Occipital lobe (tissue), 2 donors: ENCODE measurements around the gene ST3GAL3. TPM values are rescaled to one million over a fixed set of nuclear protein-coding genes. Genes with fewer than 3 reads are reported as not detected.
"Not testable (repeated sequence)": the region's sequence is repeated elsewhere in the genome, so short reads cannot be mapped to it uniquely, and the experiment has no call there.

Source experiments
- DNase-seq: peaks from one replicate; lab custom pipeline; 2025; lab: John Stamatoyannopoulos, UW
- total RNA-seq: library from RNA; depleted of rRNA; stranded (reverse); fragments of >200 nt; gene quantifications from one replicate; pipeline ENCODE4 v1.2.3, GENCODE V29; 2014

ST3GAL3 gene
- total RNA-seq, 1 donor from 2014 or later: 25.7 TPM

- no peak for DNase-seq
Observed at GRCh38 chr1:43703836-43704235, 3.5 kb upstream of the ST3GAL3 start.

- no peak for DNase-seq
Observed at GRCh38 chr1:43704838-43705237, 2.5 kb upstream of the ST3GAL3 start.

- no peak for DNase-seq
Observed at GRCh38 chr1:43705334-43705733, 2.0 kb upstream of the ST3GAL3 start.

- DNase-seq: no peak
Observed at GRCh38 chr1:43705982-43706597, 1.2 kb upstream of the ST3GAL3 start.

- no peak for DNase-seq
Observed at GRCh38 chr1:43706598-43707189, 642 bp upstream of the ST3GAL3 start.

- DNase-seq: no peak
Observed at GRCh38 chr1:43708002-43708410, 670 bp downstream of the ST3GAL3 start.

GRCh38 chr1:43711049-43711448 lies 3.7 kb downstream of the ST3GAL3 start:
- DNase-seq: no peak

GRCh38 chr1:43711524-43712386 lies 4.4 kb downstream of the ST3GAL3 start:
- no peak for DNase-seq

GRCh38 chr1:43716559-43717281 lies 9.4 kb downstream of the ST3GAL3 start:
- no peak for DNase-seq

GRCh38 chr1:43719063-43719462 lies 11.7 kb downstream of the ST3GAL3 start:
- DNase-seq: no peak

GRCh38 chr1:43719670-43720419 lies 12.5 kb downstream of the ST3GAL3 start:
- not testable (repeated sequence) for DNase-seq

GRCh38 chr1:43722810-43723209 lies 15.5 kb downstream of the ST3GAL3 start:
- DNase-seq: no peak

GRCh38 chr1:43729816-43730463 lies 22.6 kb downstream of the ST3GAL3 start:
- DNase-seq: no peak

- DNase-seq: no peak
Observed at GRCh38 chr1:43731867-43732531, 24.7 kb downstream of the ST3GAL3 start.

- DNase-seq: no peak
Observed at GRCh38 chr1:43736819-43737218, 29.5 kb downstream of the ST3GAL3 start.

- no peak for DNase-seq
Observed at GRCh38 chr1:43742026-43742425, 34.7 kb downstream of the ST3GAL3 start.

- DNase-seq: no peak
Observed at GRCh38 chr1:43743206-43743605, 35.9 kb downstream of the ST3GAL3 start.

GRCh38 chr1:43747736-43748135 lies 40.4 kb downstream of the ST3GAL3 start:
- DNase-seq: no peak

- DNase-seq: no peak
Observed at GRCh38 chr1:43750083-43750482, 42.7 kb downstream of the ST3GAL3 start.

- no peak for DNase-seq
Observed at GRCh38 chr1:43753422-43753821, 46.1 kb downstream of the ST3GAL3 start.
